Lower leg skin (tissue), 4 donors: ENCODE results near the gene AGRN. TPM values are rescaled to one million over a fixed set of nuclear protein-coding genes. Genes with fewer than 3 reads are reported as not detected.

ENCODE experiments used
- DNase-seq, 2 donors: peaks; one replicate each; pipeline ENCODE4 v3.0.0-alpha.2; 2019; ENCODE audit warnings: low spot score in 2 of 2
- H3K4me3 ChIP-seq: fragments of 200-600 bp; sonication (generic); 2 replicates; pipeline ENCODE4 v1.5.1; 2017; ENCODE audit warnings: mild to moderate bottlenecking, low read depth; ENCODE audit not compliant: poor library complexity, severe bottlenecking
- CTCF ChIP-seq, 3 donors: fragments of 450-650 bp; IDR thresholded peaks; one replicate each; pipeline ENCODE4 v1.5.1; 2016; ENCODE audit warnings: antibody characterized with exemption in 3 of 3, mild to moderate bottlenecking in 3 of 3, moderate library complexity in 2 of 3
- POLR2A ChIP-seq, 2 donors: fragments of 450-650 bp; IDR thresholded peaks; one replicate each; pipeline ENCODE4 v1.6.1; 2016 to 2017; ENCODE audit warnings: antibody characterized with exemption in 2 of 2, mild to moderate bottlenecking in 1 of 2, moderate library complexity in 1 of 2
- WGBS, 2 donors: methylation state at CpG; one replicate each; pipeline ENCODE4 v1.1.5; 2018; 5-methylcytosine and 5-hydroxymethylcytosine counted together
- intact Hi-C: fragments of 100-400 bp; cut with DNase I; formaldehyde crosslinking; loops from one replicate; pipeline ENCODE4 v1.15.0; 2023; ENCODE audit warnings: low total_unique reads
- total RNA-seq, 4 donors: library from RNA; depleted of rRNA; stranded (reverse); fragments of >200 nt; gene quantifications; one replicate each; pipeline ENCODE4 v1.1.0, GENCODE V29; 2016

AGRN gene
- total RNA-seq, 4 donors from 2014 or later, result 36.9 to 55.8 (median 54.6) TPM

GRCh38 chr1:1081311-1082238, 61.7 kb downstream of the AGRN start:
- 89 to 98% methylated on average over 19 to 37 of the region's 52 CpGs for WGBS, 2 donors
- H3K4me3 ChIP-seq, result no peak overlapping the region
- peak in 1 of 2 donors; percentile 80 for DNase-seq
- intact Hi-C loops, result no loop called here
- TF ChIP-seq POLR2A (IDR thresholded peaks at IDR 0.05) (no peak), CTCF (IDR thresholded peaks at IDR 0.05) (no peak)

GRCh38 chr1:1082239-1082775, 62.4 kb downstream of the AGRN start:
- intact Hi-C loops, result no loop called here
- no peak overlapping the region for H3K4me3 ChIP-seq
- 91 to 94% methylated on average over 22 to 26 of the region's 27 CpGs for WGBS, 2 donors
- TF ChIP-seq CTCF (IDR thresholded peaks at IDR 0.05) (no peak), POLR2A (IDR thresholded peaks at IDR 0.05) (no peak)
- DNase-seq, result peak in 1 of 2 donors; percentile 77

- WGBS, 2 donors, result 93 to 94% methylated on average over 38 to 40 of the region's 40 CpGs
- DNase-seq, result peak in 1 of 2 donors; percentile 82
- TF ChIP-seq POLR2A (IDR thresholded peaks at IDR 0.05) (no peak), CTCF (IDR thresholded peaks at IDR 0.05) (no peak)
- intact Hi-C loops, result no loop called here
- no peak overlapping the region for H3K4me3 ChIP-seq
These were observed 63.0 kb downstream of the AGRN start for GRCh38 chr1:1082776-1083415.

- peak in 1 of 2 donors; percentile 83 for DNase-seq
- 88 to 92% methylated on average over 31 to 38 of the region's 43 CpGs for WGBS, 2 donors
- TF ChIP-seq CTCF (IDR thresholded peaks at IDR 0.05) (no peak), POLR2A (IDR thresholded peaks at IDR 0.05) (no peak)
- no peak overlapping the region for H3K4me3 ChIP-seq
- intact Hi-C loops, result no loop called here
These were observed 63.8 kb downstream of the AGRN start for GRCh38 chr1:1083416-1084371.
